Fibroblast of lung (primary cell): ENCODE measurements around the gene RPS6KA6.

Experiments
- CTCF ChIP-seq, 2 donors: IDR thresholded peaks in 1 of 2; conservative IDR thresholded peaks in 1 of 2; 1 replicate in 1 of 2; 2 replicates in 1 of 2; pipeline ENCODE4 v1.5.1; 2011 to 2012; ENCODE audit warnings: low read length in 2 of 2, control low read depth in 1 of 2, inconsistent platforms in 1 of 2, low read depth in 1 of 2, mild to moderate bottlenecking in 1 of 2
- EZH2 ChIP-seq: IDR thresholded peaks from 2 replicates; pipeline ENCODE4 v1.5.1; 2012; ENCODE audit warnings: low read length, control low read depth, mild to moderate bottlenecking; ENCODE audit errors: missing control alignments

- TF ChIP-seq EZH2 (no peak), CTCF (conservative IDR thresholded peaks at IDR 0.05 in 1 of 2, IDR thresholded peaks at IDR 0.05 in 1 of 2; ENCODE audit: low read depth in 1 of 2, low read length in 2 of 2) (no peak)
Observed at GRCh38 chrX:84161641-84162040, 26.4 kb downstream of the RPS6KA6 start.
